SK-N-SH treated with all-trans-retinoic acid at 6 μM for 48 hours (cell line): ENCODE measurements around the gene DTNA.

Source experiments
- ATAC-seq: fragments of 200-7000 bp; cut with Tn5 transposase; 3 replicates; pipeline ENCODE4 v1.9.1; 2020; ENCODE audit warnings: mild to moderate bottlenecking, moderate library complexity
- ARNTL ChIP-seq: fragments of 450-650 bp; formaldehyde crosslinking; IDR thresholded peaks from 2 replicates; pipeline ENCODE4 v1.5.0; 2020; ENCODE audit warnings: low read depth, mild to moderate bottlenecking, moderate library complexity, borderline replicate concordance
- BACH2 ChIP-seq: fragments of 250-450 bp; sonication (Bioruptor Pico); IDR thresholded peaks from 2 replicates; pipeline ENCODE4 v1.9.0; 2021; ENCODE audit warnings: mild to moderate bottlenecking, borderline replicate concordance
- CREB5 ChIP-seq: fragments of 250-450 bp; sonication (Bioruptor Pico); IDR thresholded peaks from 2 replicates; pipeline ENCODE4 v1.5.1; 2020; ENCODE audit warnings: low read depth, mild to moderate bottlenecking, moderate library complexity
- ESRRG ChIP-seq: fragments of 250-450 bp; sonication (Bioruptor Pico); IDR thresholded peaks from 2 replicates; pipeline ENCODE4 v1.6.1; 2021; ENCODE audit warnings: mild to moderate bottlenecking
- GLIS3 ChIP-seq: fragments of 250-450 bp; sonication (Bioruptor Pico); IDR thresholded peaks from 2 replicates; pipeline ENCODE4 v1.5.0; 2020; ENCODE audit warnings: mild to moderate bottlenecking, moderate library complexity
- ISL1 ChIP-seq: fragments of 250-450 bp; sonication (Bioruptor Pico); IDR thresholded peaks from 2 replicates; pipeline ENCODE4 v2.1.2; 2022; ENCODE audit warnings: mild to moderate bottlenecking, moderate library complexity
- OSR1 ChIP-seq: fragments of 250-450 bp; sonication (Bioruptor Pico); IDR thresholded peaks from 2 replicates; pipeline ENCODE4 v1.8.0; 2022; ENCODE audit warnings: moderate library complexity, mild to moderate bottlenecking, inconsistent platforms
- PPARA ChIP-seq: fragments of 250-450 bp; sonication (Bioruptor Pico); IDR thresholded peaks from 2 replicates; pipeline ENCODE4 v1.5.0; 2020; ENCODE audit warnings: mild to moderate bottlenecking, borderline replicate concordance
- RARB ChIP-seq: fragments of 250-450 bp; sonication (Bioruptor Pico); IDR thresholded peaks from 2 replicates; pipeline ENCODE4 v1.8.0; 2021; ENCODE audit warnings: mild to moderate bottlenecking, moderate library complexity
- SNAI2 ChIP-seq: fragments of 250-450 bp; sonication (Bioruptor Pico); IDR thresholded peaks from 2 replicates; pipeline ENCODE4 v1.5.0; 2020; ENCODE audit warnings: mild to moderate bottlenecking, moderate library complexity
- TCF4 ChIP-seq: fragments of 250-450 bp; sonication (Bioruptor Pico); IDR thresholded peaks from 2 replicates; pipeline ENCODE4 v1.8.0; 2021; ENCODE audit warnings: mild to moderate bottlenecking, moderate library complexity, borderline replicate concordance
- ZFP3 ChIP-seq: fragments of 250-450 bp; sonication (Bioruptor Pico); IDR thresholded peaks from 2 replicates; pipeline ENCODE4 v1.5.0; 2020; ENCODE audit warnings: mild to moderate bottlenecking, moderate library complexity
- ZFP30 ChIP-seq: fragments of 450-650 bp; formaldehyde crosslinking; IDR thresholded peaks from 2 replicates; pipeline ENCODE4 v1.5.0; 2022; ENCODE audit warnings: mild to moderate bottlenecking, moderate library complexity
- ZNF565 ChIP-seq: fragments of 450-650 bp; formaldehyde crosslinking; conservative IDR thresholded peaks from 2 replicates; pipeline ENCODE4 v1.5.0; 2020; ENCODE audit warnings: low read depth, mild to moderate bottlenecking, moderate library complexity
- ZNF70 ChIP-seq: fragments of 450-650 bp; formaldehyde crosslinking; IDR thresholded peaks from 2 replicates; pipeline ENCODE4 v1.5.0; 2020; ENCODE audit warnings: mild to moderate bottlenecking, moderate library complexity
- ZNF8 ChIP-seq: fragments of 450-650 bp; formaldehyde crosslinking; IDR thresholded peaks from 2 replicates; pipeline ENCODE4 v1.5.0; 2020; ENCODE audit warnings: mild to moderate bottlenecking, moderate library complexity
- TF ChIP-seq, protein P1 (sequence below): fragments of 250-450 bp; sonication (Bioruptor Pico); IDR thresholded peaks from 2 replicates; pipeline ENCODE4 v1.5.1; 2021; ENCODE audit warnings: mild to moderate bottlenecking, moderate library complexity
- TF ChIP-seq, protein P2 (sequence below): fragments of 250-450 bp; sonication (Bioruptor Pico); IDR thresholded peaks from 2 replicates; pipeline ENCODE4 v1.8.0; 2021; ENCODE audit warnings: low read depth, mild to moderate bottlenecking, moderate library complexity, borderline replicate concordance
- TF ChIP-seq, protein P3 (sequence below): fragments of 250-450 bp; sonication (Bioruptor Pico); IDR thresholded peaks from 2 replicates; pipeline ENCODE4 v1.8.0; 2020; ENCODE audit warnings: mild to moderate bottlenecking, moderate library complexity, borderline replicate concordance

Gene DTNA

DNA sequence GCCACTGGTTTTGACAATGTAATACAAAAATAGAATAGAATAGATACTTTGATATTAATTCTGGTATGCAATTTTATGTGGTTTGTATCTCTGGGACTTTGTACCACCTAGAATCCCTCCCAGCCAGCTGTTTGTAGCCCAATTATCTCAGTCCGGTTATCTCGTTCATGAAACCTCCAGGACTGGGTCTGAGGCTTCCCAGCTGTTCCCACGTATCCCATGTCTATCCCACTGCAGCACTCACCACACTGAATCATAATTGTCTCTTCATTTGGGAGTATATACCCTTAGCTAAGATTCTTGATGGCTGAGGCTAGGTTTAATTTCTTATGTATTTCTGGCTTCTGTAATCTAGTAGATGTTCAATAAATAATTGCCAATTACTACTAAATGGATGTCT lies 226.7 kb downstream of the DTNA start (continued):
- TF ChIP-seq CREB5 (CRISPR knock-in tag): no peak
- no peak for TF ChIP-seq OSR1 (CRISPR knock-in tag)
- TF ChIP-seq ZNF8 (CRISPR knock-in tag): no peak
- TF ChIP-seq ZNF70 (CRISPR knock-in tag): no peak

GRCh38 chr18:34938090-34938489 lies 228.0 kb downstream of the DTNA start:
- ATAC-seq: no peak
- TF ChIP-seq CREB5 (CRISPR knock-in tag): no peak
- no peak for TF ChIP-seq ZNF565
- no peak for TF ChIP-seq ARNTL (CRISPR knock-in tag)
- no peak for TF ChIP-seq ZNF8 (CRISPR knock-in tag)
- TF ChIP-seq ESRRG: no peak
- TF ChIP-seq, protein P1, sequence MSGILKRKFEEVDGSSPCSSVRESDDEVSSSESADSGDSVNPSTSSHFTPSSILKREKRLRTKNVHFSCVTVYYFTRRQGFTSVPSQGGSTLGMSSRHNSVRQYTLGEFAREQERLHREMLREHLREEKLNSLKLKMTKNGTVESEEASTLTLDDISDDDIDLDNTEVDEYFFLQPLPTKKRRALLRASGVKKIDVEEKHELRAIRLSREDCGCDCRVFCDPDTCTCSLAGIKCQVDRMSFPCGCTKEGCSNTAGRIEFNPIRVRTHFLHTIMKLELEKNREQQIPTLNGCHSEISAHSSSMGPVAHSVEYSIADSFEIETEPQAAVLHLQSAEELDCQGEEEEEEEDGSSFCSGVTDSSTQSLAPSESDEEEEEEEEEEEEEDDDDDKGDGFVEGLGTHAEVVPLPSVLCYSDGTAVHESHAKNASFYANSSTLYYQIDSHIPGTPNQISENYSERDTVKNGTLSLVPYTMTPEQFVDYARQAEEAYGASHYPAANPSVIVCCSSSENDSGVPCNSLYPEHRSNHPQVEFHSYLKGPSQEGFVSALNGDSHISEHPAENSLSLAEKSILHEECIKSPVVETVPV: no peak
- no peak for TF ChIP-seq ZNF70 (CRISPR knock-in tag)
- TF ChIP-seq RARB (CRISPR knock-in tag): no peak
- no peak for TF ChIP-seq TCF4
- TF ChIP-seq, protein P2, sequence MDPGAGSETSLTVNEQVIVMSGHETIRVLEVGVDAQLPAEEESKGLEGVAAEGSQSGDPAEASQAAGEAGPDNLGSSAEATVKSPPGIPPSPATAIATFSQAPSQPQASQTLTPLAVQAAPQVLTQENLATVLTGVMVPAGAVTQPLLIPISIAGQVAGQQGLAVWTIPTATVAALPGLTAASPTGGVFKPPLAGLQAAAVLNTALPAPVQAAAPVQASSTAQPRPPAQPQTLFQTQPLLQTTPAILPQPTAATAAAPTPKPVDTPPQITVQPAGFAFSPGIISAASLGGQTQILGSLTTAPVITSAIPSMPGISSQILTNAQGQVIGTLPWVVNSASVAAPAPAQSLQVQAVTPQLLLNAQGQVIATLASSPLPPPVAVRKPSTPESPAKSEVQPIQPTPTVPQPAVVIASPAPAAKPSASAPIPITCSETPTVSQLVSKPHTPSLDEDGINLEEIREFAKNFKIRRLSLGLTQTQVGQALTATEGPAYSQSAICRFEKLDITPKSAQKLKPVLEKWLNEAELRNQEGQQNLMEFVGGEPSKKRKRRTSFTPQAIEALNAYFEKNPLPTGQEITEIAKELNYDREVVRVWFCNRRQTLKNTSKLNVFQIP (CRISPR knock-in tag): no peak
- TF ChIP-seq ZFP3 (CRISPR knock-in tag): no peak
- TF ChIP-seq, protein P3, sequence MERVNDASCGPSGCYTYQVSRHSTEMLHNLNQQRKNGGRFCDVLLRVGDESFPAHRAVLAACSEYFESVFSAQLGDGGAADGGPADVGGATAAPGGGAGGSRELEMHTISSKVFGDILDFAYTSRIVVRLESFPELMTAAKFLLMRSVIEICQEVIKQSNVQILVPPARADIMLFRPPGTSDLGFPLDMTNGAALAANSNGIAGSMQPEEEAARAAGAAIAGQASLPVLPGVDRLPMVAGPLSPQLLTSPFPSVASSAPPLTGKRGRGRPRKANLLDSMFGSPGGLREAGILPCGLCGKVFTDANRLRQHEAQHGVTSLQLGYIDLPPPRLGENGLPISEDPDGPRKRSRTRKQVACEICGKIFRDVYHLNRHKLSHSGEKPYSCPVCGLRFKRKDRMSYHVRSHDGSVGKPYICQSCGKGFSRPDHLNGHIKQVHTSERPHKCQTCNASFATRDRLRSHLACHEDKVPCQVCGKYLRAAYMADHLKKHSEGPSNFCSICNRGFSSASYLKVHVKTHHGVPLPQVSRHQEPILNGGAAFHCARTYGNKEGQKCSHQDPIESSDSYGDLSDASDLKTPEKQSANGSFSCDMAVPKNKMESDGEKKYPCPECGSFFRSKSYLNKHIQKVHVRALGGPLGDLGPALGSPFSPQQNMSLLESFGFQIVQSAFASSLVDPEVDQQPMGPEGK (CRISPR knock-in tag): no peak
- no peak for TF ChIP-seq SNAI2 (CRISPR knock-in tag)
- no peak for TF ChIP-seq OSR1 (CRISPR knock-in tag)
- TF ChIP-seq ISL1 (CRISPR knock-in tag): no peak
- no peak for TF ChIP-seq GLIS3 (CRISPR knock-in tag)
- TF ChIP-seq ZFP30 (CRISPR knock-in tag): no peak
- TF ChIP-seq PPARA (CRISPR knock-in tag): no peak
- TF ChIP-seq BACH2 (CRISPR knock-in tag): no peak
